Skeletal muscle satellite cell (primary cell): ENCODE results near the gene POU2F3.

ENCODE experiments used
- H3K27me3 ChIP-seq: 2 replicates; pipeline ENCODE4 v1.7.0; 2013; ENCODE audit warnings: low read length; ENCODE audit not compliant: control insufficient read depth, insufficient read depth
- H3K36me3 ChIP-seq: 2 replicates; pipeline ENCODE4 v1.7.0; 2013; ENCODE audit warnings: mild to moderate bottlenecking, control low read depth, low read length; ENCODE audit not compliant: insufficient read depth
- H3K4me1 ChIP-seq: 2 replicates; pipeline ENCODE4 v1.7.0; 2013; ENCODE audit warnings: low read length; ENCODE audit not compliant: control insufficient read depth, insufficient read depth
- H3K4me2 ChIP-seq: 2 replicates; pipeline ENCODE4 v1.7.0; 2013; ENCODE audit warnings: mild to moderate bottlenecking, low read length
- H3K4me3 ChIP-seq: 2 replicates; pipeline ENCODE4 v1.7.0; 2013; ENCODE audit warnings: low read length
- H3K9ac ChIP-seq: 2 replicates; pipeline ENCODE4 v1.7.0; 2013; ENCODE audit warnings: mild to moderate bottlenecking, low read depth, low read length, moderate library complexity
- H3K9me3 ChIP-seq: replicated peaks from 2 replicates; pipeline ENCODE4 v1.7.0; 2013; ENCODE audit warnings: mild to moderate bottlenecking, control low read depth, low read length
- small RNA-seq: library from RNA; depleted of rRNA; stranded (forward); fragments of <200 nt; gene quantifications from one replicate; pipeline ENCODE3, GENCODE V24; 2012

Gene POU2F3

DNA sequence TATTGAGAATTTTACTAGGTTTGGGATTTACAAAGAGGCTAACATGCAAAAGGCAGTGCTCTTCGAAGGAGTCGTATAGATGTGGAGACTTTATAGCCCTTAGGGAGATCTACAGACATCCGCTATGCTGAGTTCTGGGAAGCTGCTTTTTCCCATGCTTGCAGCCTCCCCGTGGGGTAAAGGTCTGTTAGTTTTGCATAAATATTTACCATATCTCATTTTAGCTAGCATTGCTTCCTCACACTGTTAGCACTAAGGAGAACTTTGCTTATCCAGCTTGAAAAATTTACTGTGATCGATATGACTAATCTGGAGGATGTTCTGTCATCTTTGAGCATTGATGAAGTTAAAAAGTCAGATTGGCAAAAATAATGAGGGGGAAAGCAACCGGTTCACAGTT lies 114.8 kb downstream of the POU2F3 start:
- Histone ChIP-seq H3K36me3 (peaks cover 3% of the 10 kb centered on the region), H3K4me2 (no peak overlapping the region), H3K4me3 (no peak overlapping the region), H3K9me3 (no peaks in the 10 kb centered on the region), H3K27me3 (no peaks in the 10 kb centered on the region), H3K4me1 (no peaks in the 10 kb centered on the region), H3K9ac (no peak overlapping the region)

DNA sequence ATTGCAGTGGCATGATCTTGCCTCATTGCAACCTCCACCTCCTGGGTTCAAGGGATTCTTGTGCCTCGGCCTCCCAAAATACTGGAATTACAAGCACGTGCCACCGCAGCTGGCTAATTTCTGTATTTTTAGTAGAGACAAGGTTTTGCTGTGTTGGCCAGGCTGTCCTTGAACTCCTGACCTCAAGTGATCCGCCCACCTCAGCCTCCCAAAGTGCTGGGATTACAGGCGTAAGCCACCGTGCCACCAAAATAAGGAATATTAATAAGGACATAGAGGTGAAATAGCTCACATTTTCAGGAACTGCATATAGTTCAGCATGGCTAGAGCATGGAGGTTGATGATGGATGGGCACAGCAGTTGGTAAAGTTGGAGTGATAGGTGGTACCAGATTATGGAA lies 117.7 kb downstream of the POU2F3 start:
- no peak overlapping the region for H3K9ac ChIP-seq
- H3K9me3 ChIP-seq, result no peaks in the 10 kb centered on the region
- H3K36me3 ChIP-seq, result peaks cover 3% of the 10 kb centered on the region
- H3K4me3 ChIP-seq, result no peak overlapping the region
- H3K4me1 ChIP-seq, result peaks cover 5% of the 10 kb centered on the region
- H3K27me3 ChIP-seq, result no peaks in the 10 kb centered on the region
- no peak overlapping the region for H3K4me2 ChIP-seq

DNA sequence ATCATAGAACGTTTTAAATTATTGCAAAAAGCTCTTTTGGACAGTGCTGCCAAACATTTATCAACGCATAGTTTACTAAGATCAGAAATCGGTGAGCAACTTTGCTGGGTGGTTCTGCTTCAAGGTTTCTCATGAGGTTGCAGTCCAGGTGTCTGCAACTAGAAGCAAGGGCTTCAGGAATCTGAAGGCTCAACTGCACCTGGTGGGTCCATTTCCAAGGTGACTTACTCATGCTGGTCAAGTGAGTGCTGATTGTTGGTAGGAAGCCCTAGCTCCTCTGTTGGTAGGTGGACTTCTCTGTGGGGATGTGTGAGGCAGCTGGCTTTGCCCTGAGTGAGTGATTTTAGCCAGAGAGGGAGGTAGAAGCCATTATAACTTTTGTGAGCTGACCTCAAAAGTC lies 118.8 kb downstream of the POU2F3 start:
- H3K4me3 ChIP-seq, result no peak overlapping the region
- H3K9ac ChIP-seq, result no peak overlapping the region
- H3K27me3 ChIP-seq, result no peaks in the 10 kb centered on the region
- H3K4me1 ChIP-seq, result peaks cover 13% of the 10 kb centered on the region
- H3K36me3 ChIP-seq, result peaks cover 3% of the 10 kb centered on the region
- H3K9me3 ChIP-seq, result no peaks in the 10 kb centered on the region
- H3K4me2 ChIP-seq, result no peak overlapping the region

DNA sequence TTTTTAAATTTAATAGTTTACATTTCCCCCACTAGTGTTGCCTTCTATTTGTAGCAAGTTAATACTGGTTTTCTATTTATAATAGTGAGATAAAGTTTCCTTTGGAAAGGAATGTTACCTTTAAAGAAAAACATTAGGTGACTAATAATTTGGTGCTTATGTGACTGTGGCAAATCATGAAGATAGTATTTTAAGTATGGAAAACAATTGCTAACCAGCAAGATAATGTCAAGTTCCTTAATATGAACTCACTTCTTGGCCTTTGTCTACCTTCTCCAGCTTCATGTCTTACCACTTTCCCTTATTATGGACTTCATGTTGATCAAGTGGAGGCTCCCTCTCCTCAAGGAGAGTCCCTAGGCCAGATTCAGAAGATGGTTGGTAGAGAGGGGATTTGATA lies 123.5 kb downstream of the POU2F3 start:
- no peak overlapping the region for H3K4me3 ChIP-seq
- H3K36me3 ChIP-seq, result no peaks in the 10 kb centered on the region
- H3K9ac ChIP-seq, result no peak overlapping the region
- H3K27me3 ChIP-seq, result no peaks in the 10 kb centered on the region
- H3K4me1 ChIP-seq, result peaks cover 16% of the 10 kb centered on the region
- H3K4me2 ChIP-seq, result peak overlapping the region; percentile 3
- H3K9me3 ChIP-seq, result no peaks in the 10 kb centered on the region

DNA sequence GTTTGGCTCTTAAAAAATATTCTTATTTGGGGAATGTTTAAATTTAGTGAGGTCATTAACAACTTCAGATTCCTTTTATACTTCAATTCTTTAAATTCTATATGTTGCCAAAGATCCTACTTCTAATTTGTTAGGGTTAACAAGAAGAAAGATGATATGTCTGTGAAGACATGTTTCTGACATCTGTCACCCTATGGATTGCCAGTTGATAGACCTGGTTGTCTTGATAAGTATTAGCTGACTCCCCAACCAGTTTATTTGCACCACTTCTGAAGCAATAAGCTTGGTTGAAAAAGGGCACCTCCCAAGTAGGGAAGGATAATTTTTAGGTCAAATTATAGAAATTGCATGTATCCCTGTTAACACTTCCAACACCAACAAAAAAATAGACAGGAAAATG lies 125.6 kb downstream of the POU2F3 start:
- H3K27me3 ChIP-seq, result no peaks in the 10 kb centered on the region

More for the DNA sequence above, 125.6 kb downstream of the POU2F3 start:
- H3K9me3 ChIP-seq, result no peaks in the 10 kb centered on the region
- no peaks in the 10 kb centered on the region for H3K36me3 ChIP-seq
- H3K9ac ChIP-seq, result no peak overlapping the region
- H3K4me2 ChIP-seq, result no peak overlapping the region
- H3K4me1 ChIP-seq, result peaks cover 16% of the 10 kb centered on the region
- H3K4me3 ChIP-seq, result no peak overlapping the region

Small RNA genes lying within 50 kb of the gene (small RNA-seq; reads per million reads assigned to genes)
- gene RF00100, result 938 reads per million, percentile 99 among the genes with 10 or more reads in this experiment
